H9 (cell line): ENCODE results near the gene TTLL12. TPM values are rescaled to one million over a fixed set of nuclear protein-coding genes. Genes with fewer than 3 reads are reported as not detected.

Experiments
- DNase-seq: peaks from one replicate; pipeline ENCODE4 v3.0.0-alpha.2; 2017
- H2AFZ ChIP-seq: one replicate; pipeline ENCODE4 v1.6.1; 2013; ENCODE audit warnings: mild to moderate bottlenecking, low read length, control low read depth, moderate library complexity
- H2AK5ac ChIP-seq: 2 replicates; pipeline ENCODE4 v1.6.1; 2013; ENCODE audit warnings: low read length, control low read depth, mixed read lengths; ENCODE audit not compliant: insufficient read length
- H2BK120ac ChIP-seq: one replicate; pipeline ENCODE4 v1.6.1; 2013; ENCODE audit warnings: low read depth, mild to moderate bottlenecking, low read length, control low read depth, inconsistent platforms; ENCODE audit not compliant: poor library complexity, severe bottlenecking
- H2BK12ac ChIP-seq: 2 replicates; pipeline ENCODE4 v1.6.1; 2013; ENCODE audit warnings: low read length, control low read depth, mixed read lengths, low read depth; ENCODE audit not compliant: insufficient read length
- H2BK15ac ChIP-seq: 2 replicates; pipeline ENCODE4 v1.6.1; 2013; ENCODE audit warnings: low read depth, low read length, control low read depth
- H2BK20ac ChIP-seq: one replicate; pipeline ENCODE4 v1.6.1; 2013; ENCODE audit warnings: low read depth, mild to moderate bottlenecking, low read length, control low read depth, inconsistent platforms; ENCODE audit not compliant: poor library complexity, severe bottlenecking
- H2BK5ac ChIP-seq: 2 replicates; pipeline ENCODE4 v1.6.1; 2013; ENCODE audit warnings: low read length, control low read depth, mixed read lengths; ENCODE audit not compliant: insufficient read length
- H3K14ac ChIP-seq: 2 replicates; pipeline ENCODE4 v1.6.1; 2013; ENCODE audit warnings: low read length, control low read depth; ENCODE audit not compliant: insufficient read depth
- H3K18ac ChIP-seq: 2 replicates; pipeline ENCODE4 v1.6.1; 2013; ENCODE audit warnings: low read depth, mild to moderate bottlenecking, mixed read lengths, low read length, control low read depth; ENCODE audit not compliant: insufficient read length
- H3K23ac ChIP-seq: 2 replicates; pipeline ENCODE4 v1.6.1; 2013; ENCODE audit warnings: low read length, control low read depth, mixed read lengths, low read depth; ENCODE audit not compliant: insufficient read length
- H3K23me2 ChIP-seq: 2 replicates; pipeline ENCODE4 v1.6.1; 2013; ENCODE audit warnings: low read depth, mild to moderate bottlenecking, mixed read lengths, low read length, control low read depth; ENCODE audit not compliant: insufficient read length, poor library complexity, severe bottlenecking
- H3K27ac ChIP-seq: 2 replicates; pipeline ENCODE4 v1.5.1; 2013; ENCODE audit warnings: low read length, control low read depth, mixed read lengths, low read depth; ENCODE audit not compliant: insufficient read length
- H3K27me3 ChIP-seq: 2 replicates; pipeline ENCODE4 v1.6.1; 2013; ENCODE audit warnings: low read length, control low read depth, inconsistent platforms; ENCODE audit not compliant: insufficient read depth
- H3K4ac ChIP-seq: 2 replicates; pipeline ENCODE4 v1.6.1; 2013; ENCODE audit warnings: low read depth, mild to moderate bottlenecking, control low read depth, inconsistent platforms, low read length, moderate library complexity
- H3K4me1 ChIP-seq: 2 replicates; pipeline ENCODE4 v1.6.1; 2013; ENCODE audit warnings: low read length, control low read depth, inconsistent platforms; ENCODE audit not compliant: insufficient read depth
- H3K4me2 ChIP-seq: 2 replicates; pipeline ENCODE4 v1.6.1; 2013; ENCODE audit warnings: low read length, control low read depth, mixed read lengths; ENCODE audit not compliant: insufficient read length, insufficient read depth
- H3K56ac ChIP-seq: 2 replicates; pipeline ENCODE4 v1.6.1; 2013; ENCODE audit warnings: low read depth, mild to moderate bottlenecking, mixed read lengths, low read length, control low read depth; ENCODE audit not compliant: insufficient read length
- H3K79me1 ChIP-seq: 2 replicates; pipeline ENCODE4 v1.6.1; 2013; ENCODE audit warnings: low read depth, mild to moderate bottlenecking, moderate library complexity, low read length, control low read depth, inconsistent platforms; ENCODE audit not compliant: insufficient read depth, poor library complexity, severe bottlenecking
- H3K79me2 ChIP-seq: 2 replicates; pipeline ENCODE4 v1.6.1; 2013; ENCODE audit warnings: low read length, control low read depth, inconsistent platforms; ENCODE audit not compliant: insufficient read depth
- H3K9ac ChIP-seq: 2 replicates; pipeline ENCODE4 v1.6.1; 2013; ENCODE audit warnings: low read length, control low read depth, mixed read lengths; ENCODE audit not compliant: insufficient read length; ENCODE audit errors: extremely low read depth
- H3K9me3 ChIP-seq: one replicate; pipeline ENCODE4 v1.6.1; 2013; ENCODE audit warnings: low read depth, low read length, inconsistent platforms; ENCODE audit not compliant: control insufficient read depth
- H3T11ph ChIP-seq: one replicate; pipeline ENCODE4 v1.6.1; 2013; ENCODE audit warnings: mild to moderate bottlenecking, low read length, control low read depth, inconsistent platforms
- H4K20me1 ChIP-seq: one replicate; pipeline ENCODE4 v1.6.1; 2013; ENCODE audit not compliant: control insufficient read depth, insufficient read length, insufficient read depth
- H4K5ac ChIP-seq: 2 replicates; pipeline ENCODE4 v1.6.1; 2013; ENCODE audit warnings: low read depth, mild to moderate bottlenecking, mixed read lengths, low read length, control low read depth; ENCODE audit not compliant: insufficient read length
- H4K8ac ChIP-seq: replicated peaks from 2 replicates; pipeline ENCODE4 v1.6.1; 2013; ENCODE audit warnings: low read length, control low read depth, mixed read lengths, low read depth; ENCODE audit not compliant: insufficient read length
- H4K91ac ChIP-seq: 2 replicates; pipeline ENCODE4 v1.6.1; 2013; ENCODE audit warnings: low read depth, mild to moderate bottlenecking, moderate library complexity, mixed read lengths, low read length, control low read depth; ENCODE audit not compliant: insufficient read length
- H3K27ac Mint-ChIP-seq, 3 experiments: 2 replicates in 2 of 3; 3 replicates in 1 of 3; pipeline ENCODE4 v1.8.0; 2020 to 2021; ENCODE audit warnings: mixed read lengths in 3 of 3, mild to moderate bottlenecking in 1 of 3, moderate library complexity in 1 of 3
- H3K27me3 Mint-ChIP-seq: 2 replicates; pipeline ENCODE4 v1.8.0; 2021; ENCODE audit warnings: low read depth, mild to moderate bottlenecking, moderate library complexity, mixed read lengths
- H3K36me3 Mint-ChIP-seq, 3 experiments: 2 replicates in 2 of 3; 3 replicates in 1 of 3; pipeline ENCODE4 v1.8.0; 2020 to 2021; ENCODE audit warnings: low read depth in 3 of 3, mixed read lengths in 3 of 3; ENCODE audit not compliant: insufficient read depth in 1 of 3
- H3K4me1 Mint-ChIP-seq, 2 experiments: 2 replicates each; pipeline ENCODE4 v1.8.0; 2020; ENCODE audit warnings: mixed read lengths in 2 of 2
- H3K4me3 Mint-ChIP-seq, 2 experiments: 2 replicates in 1 of 2; 3 replicates in 1 of 2; pipeline ENCODE4 v1.8.0; 2020 to 2021; ENCODE audit warnings: mild to moderate bottlenecking in 2 of 2, mixed read lengths in 2 of 2, moderate library complexity in 1 of 2
- H3K9me3 Mint-ChIP-seq, 2 experiments: 2 replicates in 1 of 2; 3 replicates in 1 of 2; pipeline ENCODE4 v1.8.0; 2020; ENCODE audit warnings: mild to moderate bottlenecking in 2 of 2, mixed read lengths in 2 of 2, moderate library complexity in 1 of 2
- WGBS: extraction: QIAGEN DNeasy Blood & Tissue Kit; methylation state at CpG from one replicate; pipeline ENCODE4 v1.1.7; 2013; ENCODE audit warnings: missing lambda C conversion rate, low lambda C conversion rate, mixed read lengths; ENCODE audit not compliant: insufficient read length; ENCODE audit errors: extremely low coverage; 5-methylcytosine and 5-hydroxymethylcytosine counted together
- total RNA-seq: library from RNA; stranded (reverse); gene quantifications from 2 replicates; pipeline ENCODE4 v1.2.1, GENCODE V29; 2021
- TF ChIP-seq, protein P1 (sequence below): fragments of 200-600 bp; sonication (generic); conservative IDR thresholded peaks from 3 replicates; pipeline ENCODE4 v1.8.0; 2021; ENCODE audit warnings: antibody characterized with exemption, mild to moderate bottlenecking

The TTLL12 gene
- total RNA-seq, 1 experiment from 2014 or later, result 89.6 TPM

- Histone ChIP-seq H3K27me3 (no peaks in the 10 kb centered on the region), H4K20me1 (no peaks in the 10 kb centered on the region), H3K4me2 (no peak overlapping the region), H3T11ph (no peak overlapping the region), H2BK15ac (no peak overlapping the region), H4K8ac (no peak overlapping the region), H4K5ac (no peak overlapping the region), H2AFZ (no peak overlapping the region), H3K9me3 (no peaks in the 10 kb centered on the region), H3K79me2 (no peaks in the 10 kb centered on the region), H2BK12ac (no peak overlapping the region), H3K23me2 (no peaks in the 10 kb centered on the region), H2BK5ac (no peak overlapping the region), H2AK5ac (no peak overlapping the region), H3K9ac (no peak overlapping the region), H3K4ac (no peak overlapping the region), H3K4me1 (no peaks in the 10 kb centered on the region), H2BK20ac (no peak overlapping the region), H3K18ac (no peak overlapping the region), H4K91ac (no peak overlapping the region), H3K56ac (no peak overlapping the region), H3K14ac (no peak overlapping the region), H3K27ac (no peak overlapping the region), H3K79me1 (no peaks in the 10 kb centered on the region), H3K23ac (no peak overlapping the region), H2BK120ac (no peak overlapping the region)
- Mint-ChIP-seq H3K36me3 (peaks cover 26 to 82% (median 74%) of the 10 kb centered on the region in 3 experiments; a peak in 6 of 7 replicates), H3K4me1 (no peaks in the 10 kb centered on the region), H3K27me3 (no peaks in the 10 kb centered on the region), H3K27ac (0 out of 7 replicates have a peak overlapping the region, but pooled peaks of 1 of the 3 experiments have one; percentile 24), H3K9me3 (no peaks in the 10 kb centered on the region), H3K4me3 (no peak overlapping the region)
- no CpG with 5 or more reads among the region's 10 CpGs for WGBS
- no peak for DNase-seq
- TF ChIP-seq, protein P1, sequence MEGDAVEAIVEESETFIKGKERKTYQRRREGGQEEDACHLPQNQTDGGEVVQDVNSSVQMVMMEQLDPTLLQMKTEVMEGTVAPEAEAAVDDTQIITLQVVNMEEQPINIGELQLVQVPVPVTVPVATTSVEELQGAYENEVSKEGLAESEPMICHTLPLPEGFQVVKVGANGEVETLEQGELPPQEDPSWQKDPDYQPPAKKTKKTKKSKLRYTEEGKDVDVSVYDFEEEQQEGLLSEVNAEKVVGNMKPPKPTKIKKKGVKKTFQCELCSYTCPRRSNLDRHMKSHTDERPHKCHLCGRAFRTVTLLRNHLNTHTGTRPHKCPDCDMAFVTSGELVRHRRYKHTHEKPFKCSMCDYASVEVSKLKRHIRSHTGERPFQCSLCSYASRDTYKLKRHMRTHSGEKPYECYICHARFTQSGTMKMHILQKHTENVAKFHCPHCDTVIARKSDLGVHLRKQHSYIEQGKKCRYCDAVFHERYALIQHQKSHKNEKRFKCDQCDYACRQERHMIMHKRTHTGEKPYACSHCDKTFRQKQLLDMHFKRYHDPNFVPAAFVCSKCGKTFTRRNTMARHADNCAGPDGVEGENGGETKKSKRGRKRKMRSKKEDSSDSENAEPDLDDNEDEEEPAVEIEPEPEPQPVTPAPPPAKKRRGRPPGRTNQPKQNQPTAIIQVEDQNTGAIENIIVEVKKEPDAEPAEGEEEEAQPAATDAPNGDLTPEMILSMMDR, result no peak
These were observed 50.1 kb downstream of the TTLL12 start for GRCh38 chr22:43136801-43137200.
